ENCODE results near the gene ITGB2.

GRCh38 chr21:44958471-44959191, 37.9 kb upstream of the ITGB2 start:
- TF ChIP-seq YY1 (IDR thresholded peaks at IDR 0.05; ENCODE audit: low read depth) (no peak), POLR2AphosphoS5 (IDR thresholded peaks at IDR 0.05; ENCODE audit: low read depth, low read length) (no peak), FOXJ3 (CRISPR knock-in tag; IDR thresholded peaks at IDR 0.05) (no peak), CTCF (IDR thresholded peaks at IDR 0.05) (no peak)
